K562 (cell line): ENCODE measurements around the gene MPG. TPM values are rescaled to one million over a fixed set of nuclear protein-coding genes. Genes with fewer than 3 reads are reported as not detected.
A peak's percentile ranks its signal among the peaks of the same experiment; 100 is the strongest.

Source experiments
- BDP1 ChIP-seq: IDR thresholded peaks from 3 replicates; pipeline ENCODE4 v1.6.1; 2011; ENCODE audit not compliant: insufficient read length, insufficient read depth
- FIP1L1 ChIP-seq: fragments of 200-400 bp; formaldehyde crosslinking; IDR thresholded peaks from 2 replicates; pipeline ENCODE4 v1.6.1; 2018; ENCODE audit warnings: mild to moderate bottlenecking, low read depth, low read length; ENCODE audit not compliant: poor library complexity, severe bottlenecking
- FOXK1 ChIP-seq: sonication (generic); formaldehyde crosslinking; IDR thresholded peaks from 2 replicates; pipeline ENCODE4 v1.8.0; 2022; ENCODE audit warnings: missing genetic modification reagents, mild to moderate bottlenecking, borderline replicate concordance
- FOXP1 ChIP-seq: sonication (generic); formaldehyde crosslinking; IDR thresholded peaks from 2 replicates; pipeline ENCODE4 v1.8.0; 2022; ENCODE audit warnings: mild to moderate bottlenecking, missing genetic modification reagents
- HMGN3 ChIP-seq: IDR thresholded peaks from 2 replicates; pipeline ENCODE4 v1.6.1; 2011; ENCODE audit warnings: borderline replicate concordance, low read depth, mild to moderate bottlenecking, mixed read lengths, low read length; ENCODE audit not compliant: insufficient read length; ENCODE audit errors: extremely low read depth
- KDM5B ChIP-seq: fragments of 200-600 bp; sonication (generic); IDR thresholded peaks from 2 replicates; pipeline ENCODE4 v1.6.1; 2012; ENCODE audit warnings: low read depth, mild to moderate bottlenecking, moderate library complexity, low read length, control low read depth, inconsistent platforms; ENCODE audit not compliant: insufficient replicate concordance
- NR2C2 ChIP-seq, 2 experiments: fragments of 200-800 bp in 1 of 2; sonication (Bioruptor generic) in 1 of 2; sonication (generic) in 1 of 2; formaldehyde crosslinking in 1 of 2; IDR thresholded peaks; 2 replicates each; pipeline versions ENCODE4 v1.6.1 to v1.8.0; 2016 to 2022; ENCODE audit warnings: mild to moderate bottlenecking in 1 of 2, missing compliant biosample characterization in 1 of 2, missing genetic modification characterization in 1 of 2, missing genetic modification reagents in 1 of 2
- PHF20 ChIP-seq: fragments of 450-650 bp; IDR thresholded peaks from 2 replicates; pipeline ENCODE4 v1.6.1; 2018; ENCODE audit not compliant: partially characterized antibody
- POLR2A ChIP-seq: fragments of 450-650 bp; conservative IDR thresholded peaks from 2 replicates; pipeline ENCODE4 v1.6.1; 2016
- POLR2G ChIP-seq: fragments of 200-400 bp; formaldehyde crosslinking; IDR thresholded peaks from 2 replicates; pipeline ENCODE4 v1.6.1; 2017; ENCODE audit warnings: low read depth, mild to moderate bottlenecking, antibody characterized with exemption, low read length, moderate library complexity
- RAD21 ChIP-seq, 2 experiments: fragments of 250-450 bp in 1 of 2; fragments of 450-650 bp in 1 of 2; sonication (Bioruptor Pico) in 1 of 2; formaldehyde crosslinking in 1 of 2; IDR thresholded peaks in 1 of 2; conservative IDR thresholded peaks in 1 of 2; 2 replicates each; pipeline versions ENCODE4 v1.4.0 to v1.8.0; 2020 to 2022; ENCODE audit warnings: mild to moderate bottlenecking in 2 of 2, moderate library complexity in 1 of 2
- RBBP5 ChIP-seq: fragments of 200-600 bp; sonication (generic); IDR thresholded peaks from 2 replicates; pipeline ENCODE4 v1.6.1; 2012; ENCODE audit warnings: borderline replicate concordance, mild to moderate bottlenecking, low read length, control low read depth, inconsistent platforms; ENCODE audit not compliant: insufficient read depth, poor library complexity, severe bottlenecking
- SNRNP70 ChIP-seq: fragments of 200-400 bp; formaldehyde crosslinking; optimal IDR thresholded peaks from 2 replicates; pipeline ENCODE3; 2017; ENCODE audit warnings: low read depth, low read length
- SUPT5H ChIP-seq: fragments of 450-650 bp; IDR thresholded peaks from 2 replicates; pipeline ENCODE4 v1.6.1; 2016
- polyA plus RNA-seq, 8 experiments: library from polyadenylated mRNA; depleted of rRNA in 4 of 8; stranded (reverse) in 5 of 8; unstranded in 3 of 8; fragments of >200 nt; fragmentation: Nextera tagmentation in 2 of 8; fragmentation: Illumina TruSeq in 1 of 8; extraction: Ambion mirVana in 2 of 8; extraction: Trizol in 1 of 8; gene quantifications; 2 replicates each; pipeline versions ENCODE4 v1.2.1 to v1.2.3, GENCODE V29; 2011 to 2014; ENCODE audit warnings: inconsistent platforms in 1 of 8, missing spikeins in 1 of 8
- total RNA-seq, 7 experiments: library from RNA; depleted of rRNA in 6 of 7; stranded (reverse); fragments of >200 nt in 6 of 7; fragmentation: Illumina TruSeq in 2 of 7; extraction: Trizol in 2 of 7; gene quantifications; 2 replicates each; pipeline versions ENCODE4 v1.2.1 to v1.2.3, GENCODE V29; 2011 to 2021; ENCODE audit warnings: low replicate concordance in 1 of 7

The MPG gene
- total and polyA plus RNA-seq, 9 of the 15 experiments (the other 6 are each of a cell fraction or from before 2014, with no cell fraction given), result 0.42 to 226 (median 36.2) TPM

DNA sequence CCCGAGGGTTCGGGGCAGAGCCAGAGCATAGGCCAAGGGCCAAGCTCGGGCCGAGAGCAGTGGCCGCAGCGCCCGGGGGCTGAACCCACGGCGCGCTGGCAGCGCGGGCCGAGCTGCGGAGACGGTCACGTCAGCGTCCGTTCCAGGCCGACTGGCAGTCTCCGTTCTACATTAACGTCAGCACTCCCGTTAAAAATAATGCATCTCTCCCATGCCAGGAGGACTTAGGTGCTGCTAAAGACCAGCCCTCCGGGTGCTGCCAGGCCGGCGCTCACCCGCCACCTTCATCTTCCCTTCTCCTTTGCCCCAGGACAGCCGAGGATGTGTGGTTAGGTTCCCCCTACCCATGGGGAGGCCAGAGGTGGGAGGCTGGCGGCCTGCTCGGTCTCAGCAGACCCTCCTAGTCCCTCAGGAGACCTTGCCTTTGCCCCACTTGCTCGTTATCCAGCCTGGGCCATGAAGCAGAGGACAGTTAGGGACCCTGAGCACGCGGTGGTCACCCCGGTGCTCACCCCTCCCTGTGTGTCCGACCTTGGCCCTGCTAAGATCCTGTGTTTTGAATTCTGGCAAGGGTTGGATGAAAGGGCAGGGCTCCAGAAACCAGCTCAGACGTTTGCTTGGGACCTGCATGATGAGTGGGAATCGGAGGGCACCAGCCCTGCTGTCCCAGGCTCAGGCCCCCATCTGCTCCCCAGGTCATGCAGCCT lies 572 bp downstream of the MPG start (continued):
- TF ChIP-seq RBBP5, result peak; percentile 47
- 0 out of 2 replicates have a peak, but pooled peaks have one; percentile 12 for TF ChIP-seq SUPT5H
- no peak for TF ChIP-seq SNRNP70
- TF ChIP-seq PHF20, result no peak
- 0 out of 2 replicates have a peak, but pooled peaks have one; percentile 60 for TF ChIP-seq FOXK1
- TF ChIP-seq BDP1, result no peak
- no peak for TF ChIP-seq NR2C2 (CRISPR knock-in tag; IDR thresholded peaks at IDR 0.05)
- peak; percentile 24; the same call in 1 of the 2 replicates for TF ChIP-seq NR2C2 (tag; IDR thresholded peaks at IDR 0.05)
- TF ChIP-seq POLR2G, result peak; percentile 53
- TF ChIP-seq KDM5B, result peak; percentile 8
- TF ChIP-seq FOXP1 (CRISPR knock-in tag), result no peak
- TF ChIP-seq FIP1L1, result peak; percentile 6
- TF ChIP-seq HMGN3, result peak; percentile 3
- no peak for TF ChIP-seq RAD21 (CRISPR knock-in tag; conservative IDR thresholded peaks at IDR 0.05 in 1 of 2, IDR thresholded peaks at IDR 0.05 in 1 of 2)
- TF ChIP-seq POLR2A, result peak; percentile 36; the same call in 1 of the 2 replicates
